ENCODE data around the gene RASL11B.
A peak's percentile ranks its signal among the peaks of the same experiment; 100 is the strongest.

Gene RASL11B

GRCh38 chr4:52846502-52846901, 15.6 kb upstream of the RASL11B start:
- Histone ChIP-seq H3K4me3 (ENCODE audit: low read depth in 1 of 2, low read length in 2 of 2) (no peak overlapping the region), H3K27me3 (ENCODE audit: low read depth, low read length) (no peaks in the 10 kb centered on the region), H3K9me3 (ENCODE audit: control insufficient read depth in 1 of 2, low read length in 2 of 2) (no peaks in the 10 kb centered on the region), H3K4me1 (ENCODE audit: control insufficient read depth in 1 of 2, insufficient read depth in 2 of 2, low read length in 2 of 2) (peaks cover 7 to 9% of the 10 kb centered on the region in 2 donors), H3K27ac (ENCODE audit: low read length) (no peak overlapping the region), H3K36me3 (ENCODE audit: control insufficient read depth in 1 of 2, insufficient read depth in 2 of 2, low read length in 2 of 2) (no peaks in the 10 kb centered on the region)

- no peak overlapping the region for H3K27ac ChIP-seq (ENCODE audit: low read length)
- H3K36me3 ChIP-seq (ENCODE audit: control insufficient read depth in 1 of 2, insufficient read depth in 2 of 2, low read length in 2 of 2): no peaks in the 10 kb centered on the region
These were observed 13.9 kb upstream of the RASL11B start for GRCh38 chr4:52848254-52848653.

GRCh38 chr4:52850406-52851124, 11.6 kb upstream of the RASL11B start:
- no peak overlapping the region for H3K27ac ChIP-seq (ENCODE audit: low read length)
- H3K9me3 ChIP-seq (ENCODE audit: control insufficient read depth in 1 of 2, low read length in 2 of 2): no peaks in the 10 kb centered on the region
- no peak overlapping the region for H3K4me3 ChIP-seq (ENCODE audit: low read depth in 1 of 2, low read length in 2 of 2)

More at GRCh38 chr4:52848254-52848653, 13.9 kb upstream of the RASL11B start:
- Histone ChIP-seq H3K27me3 (ENCODE audit: low read depth, low read length) (no peaks in the 10 kb centered on the region), H3K4me3 (ENCODE audit: low read depth in 1 of 2, low read length in 2 of 2) (no peak overlapping the region), H3K4me1 (ENCODE audit: control insufficient read depth in 1 of 2, insufficient read depth in 2 of 2, low read length in 2 of 2) (peaks cover 2 to 4% of the 10 kb centered on the region in 2 donors), H3K9me3 (ENCODE audit: control insufficient read depth in 1 of 2, low read length in 2 of 2) (no peaks in the 10 kb centered on the region)

GRCh38 chr4:52852041-52852440, 10.1 kb upstream of the RASL11B start:
- H3K27me3 ChIP-seq (ENCODE audit: low read depth, low read length): no peaks in the 10 kb centered on the region
- no peaks in the 10 kb centered on the region for H3K36me3 ChIP-seq (ENCODE audit: control insufficient read depth in 1 of 2, insufficient read depth in 2 of 2, low read length in 2 of 2)
- H3K27ac ChIP-seq (ENCODE audit: low read length): no peak overlapping the region
- peaks cover 4 to 7% of the 10 kb centered on the region in 2 donors for H3K4me1 ChIP-seq (ENCODE audit: control insufficient read depth in 1 of 2, insufficient read depth in 2 of 2, low read length in 2 of 2)
- no peaks in the 10 kb centered on the region for H3K9me3 ChIP-seq (ENCODE audit: control insufficient read depth in 1 of 2, low read length in 2 of 2)
- no peak overlapping the region for H3K4me3 ChIP-seq (ENCODE audit: low read depth in 1 of 2, low read length in 2 of 2)

More at GRCh38 chr4:52850406-52851124, 11.6 kb upstream of the RASL11B start:
- peaks cover 4 to 7% of the 10 kb centered on the region in 2 donors for H3K4me1 ChIP-seq (ENCODE audit: control insufficient read depth in 1 of 2, insufficient read depth in 2 of 2, low read length in 2 of 2)
- no peaks in the 10 kb centered on the region for H3K27me3 ChIP-seq (ENCODE audit: low read depth, low read length)
- H3K36me3 ChIP-seq (ENCODE audit: control insufficient read depth in 1 of 2, insufficient read depth in 2 of 2, low read length in 2 of 2): no peaks in the 10 kb centered on the region

- Histone ChIP-seq H3K36me3 (ENCODE audit: control insufficient read depth in 1 of 2, insufficient read depth in 2 of 2, low read length in 2 of 2) (no peaks in the 10 kb centered on the region), H3K4me3 (ENCODE audit: low read depth in 1 of 2, low read length in 2 of 2) (no peak overlapping the region), H3K9me3 (ENCODE audit: control insufficient read depth in 1 of 2, low read length in 2 of 2) (peaks cover 0 to 1% of the 10 kb centered on the region in 2 donors), H3K27ac (ENCODE audit: low read length) (no peak overlapping the region), H3K4me1 (ENCODE audit: control insufficient read depth in 1 of 2, insufficient read depth in 2 of 2, low read length in 2 of 2) (peaks cover 4 to 7% of the 10 kb centered on the region in 2 donors), H3K27me3 (ENCODE audit: low read depth, low read length) (no peaks in the 10 kb centered on the region)
These were observed 9.4 kb upstream of the RASL11B start for GRCh38 chr4:52852711-52853110.

GRCh38 chr4:52853351-52853750, 8.8 kb upstream of the RASL11B start:
- peaks cover 0 to 8% of the 10 kb centered on the region in 2 donors for H3K9me3 ChIP-seq (ENCODE audit: control insufficient read depth in 1 of 2, low read length in 2 of 2)
- H3K4me3 ChIP-seq (ENCODE audit: low read depth in 1 of 2, low read length in 2 of 2): no peak overlapping the region
- H3K27ac ChIP-seq (ENCODE audit: low read length): no peak overlapping the region

GRCh38 chr4:52856801-52857200, 5.3 kb upstream of the RASL11B start:
- Histone ChIP-seq H3K36me3 (ENCODE audit: control insufficient read depth in 1 of 2, insufficient read depth in 2 of 2, low read length in 2 of 2) (no peaks in the 10 kb centered on the region), H3K9me3 (ENCODE audit: control insufficient read depth in 1 of 2, low read length in 2 of 2) (peaks cover 0 to 8% of the 10 kb centered on the region in 2 donors), H3K27ac (ENCODE audit: low read length) (no peak overlapping the region), H3K4me1 (ENCODE audit: control insufficient read depth in 1 of 2, insufficient read depth in 2 of 2, low read length in 2 of 2) (peaks cover 7 to 12% of the 10 kb centered on the region in 2 donors), H3K27me3 (ENCODE audit: low read depth, low read length) (no peaks in the 10 kb centered on the region), H3K4me3 (ENCODE audit: low read depth in 1 of 2, low read length in 2 of 2) (no peak overlapping the region)

More at GRCh38 chr4:52853351-52853750, 8.8 kb upstream of the RASL11B start:
- peaks cover 4 to 7% of the 10 kb centered on the region in 2 donors for H3K4me1 ChIP-seq (ENCODE audit: control insufficient read depth in 1 of 2, insufficient read depth in 2 of 2, low read length in 2 of 2)
- H3K27me3 ChIP-seq (ENCODE audit: low read depth, low read length): no peaks in the 10 kb centered on the region
- no peaks in the 10 kb centered on the region for H3K36me3 ChIP-seq (ENCODE audit: control insufficient read depth in 1 of 2, insufficient read depth in 2 of 2, low read length in 2 of 2)

GRCh38 chr4:52860361-52860760, 1.8 kb upstream of the RASL11B start:
- Histone ChIP-seq H3K4me1 (ENCODE audit: control insufficient read depth in 1 of 2, insufficient read depth in 2 of 2, low read length in 2 of 2) (peaks cover 3 to 11% of the 10 kb centered on the region in 2 donors), H3K27ac (ENCODE audit: low read length) (no peak overlapping the region), H3K9me3 (ENCODE audit: control insufficient read depth in 1 of 2, low read length in 2 of 2) (peaks cover 0 to 8% of the 10 kb centered on the region in 2 donors), H3K27me3 (ENCODE audit: low read depth, low read length) (peaks cover 5% of the 10 kb centered on the region), H3K4me3 (ENCODE audit: low read depth in 1 of 2, low read length in 2 of 2) (no peak overlapping the region), H3K36me3 (ENCODE audit: control insufficient read depth in 1 of 2, insufficient read depth in 2 of 2, low read length in 2 of 2) (no peaks in the 10 kb centered on the region)

GRCh38 chr4:52861171-52861823, 820 bp upstream of the RASL11B start:
- Histone ChIP-seq H3K27me3 (ENCODE audit: low read depth, low read length) (peaks cover 5% of the 10 kb centered on the region), H3K4me3 (ENCODE audit: low read depth in 1 of 2, low read length in 2 of 2) (peak overlapping the region; percentile 49 to 86), H3K9me3 (ENCODE audit: control insufficient read depth in 1 of 2, low read length in 2 of 2) (peaks cover 0 to 8% of the 10 kb centered on the region in 2 donors), H3K4me1 (ENCODE audit: control insufficient read depth in 1 of 2, insufficient read depth in 2 of 2, low read length in 2 of 2) (peaks cover 3 to 11% of the 10 kb centered on the region in 2 donors), H3K36me3 (ENCODE audit: control insufficient read depth in 1 of 2, insufficient read depth in 2 of 2, low read length in 2 of 2) (no peaks in the 10 kb centered on the region), H3K27ac (ENCODE audit: low read length) (no peak overlapping the region)

- Histone ChIP-seq H3K4me1 (ENCODE audit: control insufficient read depth in 1 of 2, insufficient read depth in 2 of 2, low read length in 2 of 2) (peaks cover 3 to 11% of the 10 kb centered on the region in 2 donors), H3K27ac (ENCODE audit: low read length) (no peak overlapping the region), H3K4me3 (ENCODE audit: low read depth in 1 of 2, low read length in 2 of 2) (peak overlapping the region; percentile 37 to 86), H3K27me3 (ENCODE audit: low read depth, low read length) (peaks cover 5% of the 10 kb centered on the region), H3K36me3 (ENCODE audit: control insufficient read depth in 1 of 2, insufficient read depth in 2 of 2, low read length in 2 of 2) (no peaks in the 10 kb centered on the region), H3K9me3 (ENCODE audit: control insufficient read depth in 1 of 2, low read length in 2 of 2) (peaks cover 0 to 7% of the 10 kb centered on the region in 2 donors)
These were observed 583 bp downstream of the RASL11B start for GRCh38 chr4:52862639-52863161.

- H3K36me3 ChIP-seq (ENCODE audit: control insufficient read depth in 1 of 2, insufficient read depth in 2 of 2, low read length in 2 of 2): no peaks in the 10 kb centered on the region
- no peak overlapping the region for H3K27ac ChIP-seq (ENCODE audit: low read length)
- H3K4me3 ChIP-seq (ENCODE audit: low read depth in 1 of 2, low read length in 2 of 2): no peak overlapping the region
- H3K27me3 ChIP-seq (ENCODE audit: low read depth, low read length): peaks cover 5% of the 10 kb centered on the region
- H3K9me3 ChIP-seq (ENCODE audit: control insufficient read depth in 1 of 2, low read length in 2 of 2): peaks cover 0 to under 1% of the 10 kb centered on the region in 2 donors
- peaks cover 3 to 15% of the 10 kb centered on the region in 2 donors for H3K4me1 ChIP-seq (ENCODE audit: control insufficient read depth in 1 of 2, insufficient read depth in 2 of 2, low read length in 2 of 2)
These were observed 1.2 kb downstream of the RASL11B start for GRCh38 chr4:52863324-52863723.

Measured in muscle layer of duodenum (tissue), 2 donors.